AG10803 (cell line): ENCODE data around the gene TNS1.

Source experiments
- DNase-seq: peaks from one replicate; pipeline ENCODE4 v3.0.0; 2010; ENCODE audit warnings: low read depth
- H3K4me3 ChIP-seq: 2 replicates; pipeline ENCODE4 v1.5.1; 2011; ENCODE audit warnings: mild to moderate bottlenecking, low read length, control low read depth
- TF ChIP-seq, protein P1 (sequence below): conservative IDR thresholded peaks from 2 replicates; pipeline ENCODE4 v1.5.1; 2011; ENCODE audit warnings: mild to moderate bottlenecking, low read length, control low read depth, inconsistent platforms

The TNS1 gene

DNA sequence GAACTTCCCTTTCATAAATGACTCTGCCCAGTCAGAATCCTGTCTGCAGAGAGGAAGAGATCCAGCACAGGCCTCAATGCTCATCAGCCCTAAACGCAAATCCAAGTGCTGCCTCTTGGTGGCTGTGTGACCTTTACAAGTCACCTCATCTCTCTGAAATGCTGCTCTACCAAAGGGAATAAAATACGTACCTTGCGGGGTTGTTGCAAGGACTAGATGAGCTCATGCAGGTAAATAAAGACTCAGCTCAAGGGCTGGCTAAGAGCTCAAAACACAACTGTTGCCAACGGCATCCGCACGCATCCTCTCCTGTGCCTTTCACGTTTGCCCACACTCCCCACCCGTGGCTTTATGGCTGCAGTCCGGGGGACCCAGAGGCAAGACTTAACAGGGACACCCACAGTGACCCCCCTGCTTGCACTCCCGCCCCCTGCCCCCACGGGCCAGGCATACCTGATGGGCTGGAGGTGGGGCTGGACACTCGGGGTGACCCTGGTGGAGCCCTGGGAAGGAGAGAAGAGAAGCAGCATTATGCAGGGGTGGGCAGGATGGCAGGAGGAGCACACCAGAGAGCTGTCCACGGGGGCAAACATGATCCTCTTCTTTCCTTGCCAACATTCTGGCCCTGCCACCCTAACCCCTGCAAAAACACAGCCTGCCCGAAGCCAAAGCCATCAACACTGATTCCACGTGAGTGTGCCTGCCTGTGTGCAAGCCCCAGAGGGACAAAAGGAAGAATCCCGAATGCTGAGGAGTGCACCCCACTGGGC lies 102.6 kb downstream of the TNS1 start:
- DNase-seq: no peak
- H3K4me3 ChIP-seq: no peak overlapping the region
- TF ChIP-seq, protein P1, sequence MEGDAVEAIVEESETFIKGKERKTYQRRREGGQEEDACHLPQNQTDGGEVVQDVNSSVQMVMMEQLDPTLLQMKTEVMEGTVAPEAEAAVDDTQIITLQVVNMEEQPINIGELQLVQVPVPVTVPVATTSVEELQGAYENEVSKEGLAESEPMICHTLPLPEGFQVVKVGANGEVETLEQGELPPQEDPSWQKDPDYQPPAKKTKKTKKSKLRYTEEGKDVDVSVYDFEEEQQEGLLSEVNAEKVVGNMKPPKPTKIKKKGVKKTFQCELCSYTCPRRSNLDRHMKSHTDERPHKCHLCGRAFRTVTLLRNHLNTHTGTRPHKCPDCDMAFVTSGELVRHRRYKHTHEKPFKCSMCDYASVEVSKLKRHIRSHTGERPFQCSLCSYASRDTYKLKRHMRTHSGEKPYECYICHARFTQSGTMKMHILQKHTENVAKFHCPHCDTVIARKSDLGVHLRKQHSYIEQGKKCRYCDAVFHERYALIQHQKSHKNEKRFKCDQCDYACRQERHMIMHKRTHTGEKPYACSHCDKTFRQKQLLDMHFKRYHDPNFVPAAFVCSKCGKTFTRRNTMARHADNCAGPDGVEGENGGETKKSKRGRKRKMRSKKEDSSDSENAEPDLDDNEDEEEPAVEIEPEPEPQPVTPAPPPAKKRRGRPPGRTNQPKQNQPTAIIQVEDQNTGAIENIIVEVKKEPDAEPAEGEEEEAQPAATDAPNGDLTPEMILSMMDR: no peak

DNA sequence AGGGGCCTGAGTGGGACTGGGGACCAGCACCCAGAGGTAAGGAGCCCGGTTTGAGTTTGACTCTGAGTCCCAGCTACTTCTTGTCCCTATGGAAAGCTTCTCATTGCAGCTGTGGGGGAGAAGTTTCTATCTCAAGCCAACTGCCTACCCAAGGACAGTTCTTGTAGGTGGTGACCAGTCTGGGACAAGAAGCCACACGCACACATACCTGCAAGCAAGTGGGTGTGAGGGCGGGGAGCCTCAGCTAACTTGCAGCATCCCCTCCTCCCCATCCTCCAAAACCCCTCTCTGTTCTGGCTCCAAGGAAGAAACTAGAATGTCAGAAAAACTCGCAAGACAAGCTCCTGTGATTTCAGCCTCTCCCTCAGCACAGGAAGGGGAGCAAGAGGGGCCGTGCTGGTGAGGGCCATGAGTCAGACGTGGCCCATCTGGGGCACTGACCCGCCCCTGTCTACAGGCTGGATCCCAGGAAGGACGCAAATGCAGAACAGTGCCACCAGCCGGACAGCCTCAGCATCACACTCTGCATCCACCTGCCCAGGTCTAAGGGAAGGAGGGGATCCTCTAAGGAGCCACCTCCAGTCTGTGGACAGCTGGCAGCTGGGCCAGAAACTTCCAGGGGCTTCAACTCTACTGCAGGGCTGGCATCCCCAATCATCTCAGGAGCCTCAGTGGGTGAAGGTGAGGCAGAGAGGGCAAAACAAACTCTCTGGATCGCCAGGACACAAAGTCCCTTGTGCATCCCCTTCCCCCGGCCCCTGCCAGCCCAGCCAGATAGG lies 103.4 kb downstream of the TNS1 start:
- peak; percentile 90 for DNase-seq
- TF ChIP-seq, protein P1: peak; percentile 88
- H3K4me3 ChIP-seq: no peak overlapping the region

DNA sequence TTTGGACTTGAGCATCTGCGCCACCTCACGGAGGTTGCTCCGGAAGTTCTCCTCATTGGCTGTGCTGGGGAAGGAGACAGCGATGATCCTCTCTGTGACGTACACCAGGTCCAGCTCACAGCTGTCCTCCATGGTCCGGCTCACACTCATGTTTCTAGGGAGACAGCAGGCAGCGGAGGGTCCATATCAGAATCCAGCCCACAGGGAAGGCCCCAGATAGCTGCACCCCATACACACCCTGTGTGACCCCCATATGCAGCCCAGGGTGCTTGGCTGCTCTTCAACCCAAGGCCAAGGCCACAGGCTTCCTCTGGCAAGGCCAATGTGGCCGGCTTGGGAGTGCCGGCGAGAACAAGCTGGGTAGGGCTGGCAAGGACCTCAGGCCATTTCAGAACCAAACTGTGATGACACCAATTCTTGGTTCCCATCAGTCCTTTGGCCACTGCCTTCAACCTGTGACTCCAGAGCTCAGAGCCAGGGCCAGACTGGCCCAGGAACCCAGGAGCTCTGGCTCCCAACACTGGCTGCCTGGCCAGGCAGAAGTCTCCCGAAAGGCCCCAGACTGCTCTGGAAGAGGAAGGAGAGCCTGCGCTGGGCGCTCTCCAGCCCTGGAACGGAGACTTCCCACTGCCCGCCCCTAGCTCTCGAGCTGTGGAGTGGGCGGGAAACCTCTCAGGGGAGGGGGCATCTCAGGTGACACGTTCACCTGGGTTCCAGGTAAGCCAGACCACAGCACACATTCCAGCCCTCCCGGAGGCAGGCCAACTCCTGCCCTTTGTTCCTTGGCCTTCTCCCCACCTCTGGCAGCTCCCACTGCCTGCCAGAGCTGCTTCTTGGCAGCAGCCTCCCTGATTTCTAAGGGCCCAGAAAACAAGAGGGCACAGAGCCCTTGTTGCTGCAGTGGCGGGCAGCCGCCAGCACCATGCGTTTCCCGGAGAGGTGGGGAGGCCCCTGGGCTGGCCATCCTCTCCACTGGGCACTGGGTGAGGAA lies 104.7 kb downstream of the TNS1 start:
- TF ChIP-seq, protein P1: no peak
- no peak for DNase-seq
- no peak overlapping the region for H3K4me3 ChIP-seq

DNA sequence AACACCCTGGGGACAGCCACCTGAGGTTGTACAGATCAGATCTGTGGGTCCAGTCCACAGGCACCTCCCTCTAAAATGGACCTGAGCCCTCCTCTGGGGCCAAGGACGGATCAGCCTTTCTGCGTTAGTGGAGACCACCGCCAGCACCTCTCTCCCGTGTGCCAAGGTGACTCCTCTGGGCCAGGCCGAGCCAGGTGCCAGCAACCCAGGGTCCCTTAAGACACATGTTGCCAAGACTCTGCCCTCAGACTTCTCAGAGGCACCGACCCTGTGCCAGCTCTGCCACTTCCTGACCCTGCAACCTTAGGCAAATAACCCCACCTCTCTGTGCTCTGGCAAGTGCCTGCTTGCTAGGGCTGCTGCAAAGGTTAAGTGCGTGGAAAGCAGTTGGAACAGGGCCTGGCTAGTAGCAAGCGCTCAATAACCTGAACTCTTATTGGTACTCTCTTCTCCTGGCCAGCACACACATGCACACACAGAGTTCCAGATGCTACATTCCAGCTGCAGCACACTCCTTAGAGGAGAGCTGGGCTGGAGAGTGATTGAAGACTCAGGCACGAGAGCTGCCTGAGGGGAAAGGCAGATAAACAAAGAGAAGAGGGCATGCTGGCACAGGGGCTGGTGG lies 105.6 kb downstream of the TNS1 start:
- no peak for DNase-seq
- no peak overlapping the region for H3K4me3 ChIP-seq
- TF ChIP-seq, protein P1: no peak

DNA sequence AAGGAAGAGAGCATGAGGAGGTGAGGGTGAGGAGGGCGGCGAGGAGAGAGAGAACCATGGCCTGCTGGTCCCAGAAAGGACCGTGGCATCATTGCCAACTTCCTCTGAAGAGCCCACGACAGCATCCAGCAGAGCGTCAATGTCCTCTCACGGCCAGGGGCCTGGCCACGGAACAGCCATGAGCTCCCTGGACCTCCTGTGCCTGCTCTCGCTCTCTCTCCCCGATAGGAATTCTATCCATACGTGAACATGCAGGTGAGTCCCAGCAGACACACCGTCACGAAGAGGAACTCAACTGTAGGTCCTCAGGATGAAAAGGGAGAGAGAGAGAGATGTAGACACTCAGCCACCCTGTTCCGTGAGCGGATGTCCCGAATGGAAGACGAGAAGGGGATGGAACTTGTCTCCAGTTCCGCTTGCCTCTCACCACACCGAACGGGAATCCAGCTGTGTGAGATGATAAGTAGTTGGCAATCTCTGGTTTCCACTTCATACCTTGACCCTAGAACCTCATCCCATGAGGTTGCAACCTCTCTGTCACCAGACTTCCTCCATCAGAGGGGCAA lies 107.6 kb downstream of the TNS1 start:
- no peak for DNase-seq
- TF ChIP-seq, protein P1: no peak
- H3K4me3 ChIP-seq: no peak overlapping the region

DNA sequence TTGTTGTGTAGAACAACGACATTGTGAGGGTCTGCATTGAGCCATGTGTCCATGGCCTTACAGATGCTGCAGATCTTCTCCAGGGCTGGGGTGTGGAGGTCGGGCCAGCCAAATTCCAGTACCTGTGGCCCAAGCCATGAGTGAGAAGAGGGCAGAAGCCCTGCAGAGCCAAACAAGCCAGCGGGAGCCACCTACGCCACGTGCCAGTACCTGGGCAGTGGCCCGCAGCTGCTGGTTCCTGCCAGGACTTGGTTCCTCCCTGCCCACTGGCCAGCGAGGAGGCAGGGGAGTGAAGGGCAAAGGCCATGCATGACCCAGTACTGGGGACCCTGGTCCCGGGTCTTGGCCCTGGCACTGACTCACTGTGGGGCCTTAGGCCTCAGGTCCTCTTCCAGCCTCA lies 109.4 kb downstream of the TNS1 start:
- H3K4me3 ChIP-seq: no peak overlapping the region
- TF ChIP-seq, protein P1: no peak
- DNase-seq: no peak
